Suppressor macrophage (primary cell): ENCODE results near the gene TWF2.
A peak's percentile ranks its signal among the peaks of the same experiment; 100 is the strongest.

Experiments used
- DNase-seq, 4 experiments: peaks; one replicate each; pipeline ENCODE4 v3.0.0-alpha.2; 2020 to 2022

Gene TWF2

GRCh38 chr3:52202384-52203077, 36.4 kb downstream of the TWF2 start:
- DNase-seq: peak; percentile 71 to 92 (median 84)

GRCh38 chr3:52200981-52201679, 37.8 kb downstream of the TWF2 start:
- peak in 2 of 4 experiments; percentile 48 to 58 for DNase-seq

GRCh38 chr3:52198643-52199608, 40.0 kb downstream of the TWF2 start:
- DNase-seq: peak in 2 of 4 experiments; percentile 23 to 37

GRCh38 chr3:52197842-52198625, 40.9 kb downstream of the TWF2 start, which contains the start of gene ALAS1:
Gene ALAS1 (plus strand): TSS chr3:52198160. CDS start chr3:52199242, 1,082 bp downstream.
- peak; percentile 97 to 99 (median 98) for DNase-seq

GRCh38 chr3:52197499-52197841, 41.5 kb downstream of the TWF2 start:
- DNase-seq: no peak

GRCh38 chr3:52196977-52197376, 42.0 kb downstream of the TWF2 start:
- DNase-seq: no peak

GRCh38 chr3:52195823-52196331, 43.1 kb downstream of the TWF2 start:
- DNase-seq: peak; percentile 84 to 96 (median 90)

- DNase-seq: no peak
Observed at GRCh38 chr3:52195291-52195597, 43.7 kb downstream of the TWF2 start.

GRCh38 chr3:52194485-52195290, 44.3 kb downstream of the TWF2 start:
- DNase-seq: no peak

GRCh38 chr3:52193065-52193464, 45.9 kb downstream of the TWF2 start:
- DNase-seq: no peak

- DNase-seq: no peak
Observed at GRCh38 chr3:52191663-52192062, 47.3 kb downstream of the TWF2 start.

- DNase-seq: peak in 1 of 4 experiments; percentile 27
Observed at GRCh38 chr3:52190294-52191074, 48.5 kb downstream of the TWF2 start.

GRCh38 chr3:52188556-52188955, 50.4 kb downstream of the TWF2 start:
- peak in 2 of 4 experiments; percentile 55 to 57 for DNase-seq

GRCh38 chr3:52186729-52187128, 52.2 kb downstream of the TWF2 start:
- no peak for DNase-seq

GRCh38 chr3:52185837-52186236, 53.1 kb downstream of the TWF2 start:
- peak; percentile 79 to 91 (median 88) for DNase-seq

GRCh38 chr3:52185311-52185710, 53.6 kb downstream of the TWF2 start:
- no peak for DNase-seq

- no peak for DNase-seq
Observed at GRCh38 chr3:52184690-52185089, 54.3 kb downstream of the TWF2 start.

GRCh38 chr3:52183786-52184445, 55.0 kb downstream of the TWF2 start:
- DNase-seq: no peak

GRCh38 chr3:52182691-52183090, 56.3 kb downstream of the TWF2 start:
- DNase-seq: no peak

GRCh38 chr3:52182196-52182595, 56.8 kb downstream of the TWF2 start:
- DNase-seq: peak in 2 of 4 experiments; percentile 41 to 51
